AG08396 (cell line): ENCODE results near the gene KRT71.
"Not testable (repeated sequence)": the region's sequence is repeated elsewhere in the genome, so short reads cannot be mapped to it uniquely, and the experiment has no call there.

Experiments
- DNase-seq: peaks from one replicate; pipeline ENCODE4 v3.0.0; 2012; ENCODE audit warnings: low spot score, mixed read lengths

Gene KRT71

DNA sequence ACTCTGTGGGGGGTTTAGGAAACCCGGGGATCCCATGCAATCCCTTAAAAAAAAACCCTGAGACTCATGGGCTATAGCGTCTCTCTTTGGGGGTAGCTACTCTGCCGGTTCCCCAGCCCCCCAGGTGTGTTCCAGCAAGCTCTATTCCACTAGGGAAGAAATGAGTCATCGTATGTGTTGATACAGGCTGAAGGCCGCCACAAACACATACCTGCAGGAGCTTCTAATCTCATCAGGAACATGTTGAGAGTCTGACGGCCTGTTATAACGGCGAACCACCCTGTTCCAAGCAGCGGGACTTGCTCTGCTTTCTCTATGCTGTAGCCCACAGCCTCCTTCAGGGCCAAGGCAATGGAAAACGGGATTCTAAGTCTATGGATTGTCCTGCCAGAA lies 31.8 kb downstream of the KRT71 start:
- no peak for DNase-seq

DNA sequence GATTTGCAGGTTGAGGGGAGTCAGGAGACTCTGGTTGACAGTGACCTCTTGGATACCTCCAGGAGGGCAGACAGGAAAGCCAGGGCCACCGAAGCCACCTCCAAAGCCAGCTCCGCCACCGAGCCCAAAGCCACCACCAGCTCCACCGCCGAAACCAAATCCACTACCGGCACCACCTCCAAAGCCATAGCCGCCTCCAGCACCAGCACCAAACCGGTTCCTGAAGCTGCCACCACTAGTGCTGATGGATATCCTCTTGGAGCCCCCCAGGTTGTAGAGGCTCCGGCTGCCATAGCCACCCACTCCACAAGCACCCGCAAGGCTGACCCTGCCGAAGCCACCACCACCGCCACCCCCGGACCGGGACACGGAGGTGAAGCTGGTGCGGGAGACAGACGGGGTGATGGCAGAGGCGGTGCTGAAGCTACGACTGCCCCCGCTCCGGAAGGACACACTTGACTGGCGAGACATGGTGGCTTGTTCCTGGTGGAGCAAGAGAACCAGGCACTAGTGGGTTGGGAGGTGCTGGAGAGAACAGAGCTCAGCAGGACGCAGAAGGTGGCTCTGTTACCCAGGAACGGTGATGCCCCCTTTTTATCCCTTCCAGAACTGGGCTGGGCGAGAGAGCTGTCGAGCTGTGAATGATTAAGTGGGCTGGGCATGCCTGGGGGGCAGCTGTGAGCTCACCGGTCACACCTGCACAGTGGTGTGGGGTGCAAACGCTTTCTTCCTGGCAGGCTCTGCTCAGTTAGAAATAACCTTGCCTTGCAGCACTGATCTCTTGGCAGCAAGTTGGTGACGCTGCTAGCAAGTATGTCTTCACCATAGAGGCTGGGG lies 32.9 kb downstream of the KRT71 start, which contains the start of gene KRT5:
KRT5 (minus strand) TSS at position 569 of the 837 bp plus-strand sequence; CDS start at position 471, 98 bp downstream.
- DNase-seq, result no peak

DNA sequence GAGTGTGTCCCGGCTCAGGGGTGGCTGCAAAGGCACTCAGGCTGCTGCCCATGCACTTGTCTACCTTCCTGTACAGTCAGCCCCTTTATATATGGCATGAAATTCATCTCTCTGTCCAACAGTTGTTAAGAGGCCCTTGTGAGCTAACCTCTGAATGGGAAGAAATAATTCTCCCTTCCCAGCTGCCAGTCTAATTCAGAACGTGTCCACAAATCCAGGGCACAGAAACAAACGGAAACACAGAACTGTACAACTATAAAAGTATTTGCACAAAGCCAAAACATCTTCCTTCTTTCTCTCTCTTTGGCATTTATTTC lies 33.6 kb downstream of the KRT71 start:
- DNase-seq, result no peak

DNA sequence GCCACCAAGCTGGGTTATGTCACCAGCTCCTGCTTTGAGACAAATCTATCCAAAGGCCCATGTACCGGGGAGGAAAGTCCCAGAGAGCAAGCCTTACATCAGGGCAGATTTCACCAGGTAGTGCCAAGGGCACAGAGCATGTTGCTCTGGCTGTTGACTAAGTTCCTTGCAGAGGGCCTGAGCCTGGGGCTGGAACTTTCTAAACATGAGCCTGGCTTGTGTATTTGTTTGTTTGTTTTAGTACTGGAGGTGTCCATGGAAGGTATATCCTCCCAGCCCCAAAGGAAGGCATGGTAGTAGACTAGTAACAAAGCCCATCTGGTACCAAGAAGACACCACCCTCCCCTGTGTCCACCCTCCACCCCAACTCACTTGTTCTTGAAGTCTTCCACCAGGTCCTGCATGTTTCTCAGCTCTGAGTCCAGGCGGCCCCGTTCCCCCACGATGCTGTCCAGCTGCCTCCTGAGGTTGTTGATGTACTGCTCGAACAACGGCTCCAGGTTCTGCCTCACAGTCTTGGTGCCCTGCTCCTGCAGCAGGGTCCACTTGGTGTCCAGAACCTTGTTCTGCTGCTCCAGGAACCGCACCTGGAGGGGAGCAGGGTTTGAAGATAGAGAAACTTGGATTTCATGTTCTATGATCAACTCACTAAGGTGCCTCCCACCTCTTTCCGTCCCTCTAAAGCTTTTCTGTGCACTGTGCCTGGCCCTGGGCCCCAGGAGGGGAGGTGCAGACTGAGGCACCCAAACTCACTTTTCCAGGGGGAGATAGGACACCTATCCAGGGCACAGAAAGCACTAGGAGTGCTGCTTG lies 34.2 kb downstream of the KRT71 start:
- no peak for DNase-seq

DNA sequence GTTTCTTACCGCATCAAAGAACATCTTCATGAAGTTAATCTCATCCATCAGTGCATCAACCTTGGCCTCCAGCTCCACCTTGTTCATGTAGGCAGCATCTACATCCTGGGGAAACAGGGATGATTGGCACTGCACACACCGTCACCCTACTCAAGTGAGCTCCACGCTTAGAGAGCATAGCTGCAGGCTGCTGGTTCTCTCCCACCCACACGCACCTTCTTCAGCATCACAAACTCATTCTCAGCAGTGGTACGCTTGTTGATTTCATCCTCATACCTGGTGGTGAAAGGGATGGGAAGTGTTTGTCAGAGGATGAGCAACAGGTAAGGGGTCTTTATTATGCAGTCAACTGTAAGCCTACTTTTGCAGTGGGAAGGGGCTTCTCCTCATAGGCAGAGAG lies 35.1 kb downstream of the KRT71 start:
- DNase-seq, result no peak

DNA sequence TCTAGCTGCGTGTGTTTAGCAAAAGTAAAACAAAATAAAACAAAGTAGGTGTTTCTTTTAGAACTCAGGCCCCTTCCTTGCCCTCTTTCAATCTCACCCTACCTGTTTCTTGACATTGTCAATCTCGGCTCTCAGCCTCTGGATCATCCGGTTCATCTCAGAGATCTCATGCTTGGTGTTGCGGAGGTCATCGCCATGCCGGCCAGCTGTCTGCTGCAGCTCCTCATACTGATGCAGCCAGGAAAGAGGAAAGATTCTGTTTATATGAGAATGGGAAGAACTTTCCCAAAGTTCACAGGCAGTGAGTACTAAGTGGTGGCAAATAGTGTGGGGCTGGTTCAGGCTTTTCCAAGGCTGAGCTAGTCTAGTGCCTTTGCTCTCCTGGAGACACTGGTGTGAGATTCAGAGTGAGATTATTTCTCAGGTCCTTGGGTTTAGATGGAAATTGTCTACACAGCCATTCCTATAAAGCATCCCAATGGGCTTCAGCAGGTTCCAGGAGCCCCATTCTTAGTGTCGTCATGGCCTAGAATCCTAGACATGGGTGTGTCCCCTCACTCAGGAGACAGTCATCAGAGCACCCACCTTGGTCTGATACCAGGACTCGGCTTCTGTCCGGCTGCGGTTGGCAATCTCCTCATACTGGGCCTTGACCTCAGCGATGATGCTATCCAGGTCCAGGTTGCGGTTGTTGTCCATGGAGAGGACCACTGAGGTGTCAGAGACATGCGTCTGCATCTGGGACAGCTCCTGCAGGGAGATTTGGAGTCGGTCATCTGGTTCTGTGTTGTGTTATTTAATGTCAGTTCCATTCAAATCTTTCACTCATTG lies 35.7 kb downstream of the KRT71 start:
- no peak for DNase-seq

DNA sequence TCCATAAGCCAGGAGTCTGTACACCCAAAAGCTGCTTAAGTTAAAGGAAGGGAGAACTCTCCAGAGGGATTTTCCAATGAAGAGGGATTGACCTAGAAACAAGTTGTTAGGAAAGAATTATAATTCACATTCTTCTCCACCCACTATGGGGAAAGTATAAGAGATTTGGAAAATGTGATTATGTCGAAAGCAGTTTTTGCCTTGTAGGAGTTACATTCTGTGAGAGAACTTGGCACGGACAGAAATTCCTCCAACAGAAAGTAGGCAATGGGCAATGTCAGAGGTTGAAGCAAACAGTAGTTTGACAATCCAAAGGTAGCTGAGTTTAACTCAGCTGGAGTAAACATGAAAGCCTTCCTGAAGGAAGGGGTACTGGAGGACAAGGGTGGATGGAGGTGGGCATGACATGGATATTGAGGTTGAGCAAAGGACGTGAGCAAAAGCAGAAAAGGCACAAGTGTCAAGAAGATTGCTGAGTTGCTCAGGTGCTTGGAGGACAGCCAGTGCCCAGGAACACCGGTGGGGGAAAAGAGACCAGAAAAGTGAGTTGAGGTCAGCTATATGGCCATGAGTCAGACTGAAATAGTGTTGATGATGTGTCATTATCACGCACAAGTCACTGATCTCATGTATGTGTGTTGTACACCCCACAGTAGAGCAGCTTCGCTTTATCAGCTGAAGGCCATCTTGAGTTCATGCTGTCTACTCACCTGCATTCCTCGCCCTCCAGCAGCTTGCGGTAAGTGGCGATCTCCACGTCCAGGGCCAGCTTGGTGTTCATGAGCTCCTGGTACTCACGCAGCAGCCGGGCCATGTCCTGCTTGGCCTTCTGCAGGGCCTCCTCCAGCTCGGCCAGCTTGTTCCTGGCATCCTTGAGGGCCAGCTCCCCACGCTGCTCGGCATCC lies 36.8 kb downstream of the KRT71 start:
- no peak for DNase-seq

DNA sequence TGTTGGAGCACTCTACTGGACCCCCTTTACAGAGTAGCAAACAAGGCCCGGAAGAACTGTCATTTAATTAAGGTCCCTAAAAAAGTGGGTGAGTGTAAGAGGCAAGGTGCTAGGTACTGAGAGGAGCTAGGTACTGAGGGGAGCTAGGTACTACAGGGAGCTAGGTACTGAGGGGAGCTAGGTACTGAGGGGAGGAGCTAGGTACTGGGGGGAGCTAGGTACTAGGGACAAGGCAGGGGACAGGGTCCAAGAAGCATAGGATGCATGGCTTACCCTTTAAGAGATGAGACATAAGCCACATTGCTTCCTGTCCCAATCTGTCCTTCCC lies 37.7 kb downstream of the KRT71 start:
- DNase-seq, result no peak

DNA sequence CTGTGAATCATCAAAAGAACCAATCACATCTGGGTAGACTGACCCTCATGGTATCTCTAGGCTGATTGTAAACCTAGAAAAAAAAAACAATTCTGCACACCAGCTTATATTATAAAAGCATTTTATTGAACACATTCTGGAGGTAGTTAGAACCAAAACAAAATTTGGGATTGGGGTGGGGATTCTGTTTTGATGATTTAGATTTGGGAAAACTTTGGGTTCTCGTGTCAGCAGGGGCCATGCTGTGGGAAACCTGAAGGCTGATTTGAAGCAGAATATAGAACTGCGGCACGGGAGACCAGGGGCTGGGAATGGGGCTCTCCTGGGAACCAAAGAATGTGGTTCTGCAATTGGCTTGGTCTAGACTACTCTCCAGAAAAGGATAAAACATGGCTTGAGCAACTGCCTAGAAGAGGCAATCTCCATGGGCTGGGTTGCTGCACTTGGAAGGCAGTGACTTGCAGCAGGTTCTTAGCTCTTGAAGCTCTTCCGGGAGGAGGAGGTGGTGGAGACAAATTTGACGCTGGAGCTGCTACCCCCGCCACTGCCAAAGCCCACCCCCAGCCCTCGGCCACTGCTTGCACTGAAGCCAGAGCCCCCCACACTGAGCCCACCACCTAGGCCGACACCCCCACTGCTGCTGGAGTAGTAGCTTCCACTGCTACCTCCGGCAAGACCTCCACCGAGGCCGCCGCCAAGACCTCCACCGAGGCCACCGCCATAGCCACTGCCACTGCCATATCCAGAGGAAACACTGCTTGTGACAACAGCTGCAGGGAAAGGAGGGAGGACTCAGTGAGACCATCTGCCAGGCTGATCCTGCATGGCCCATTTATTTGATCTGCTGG lies 38.2 kb downstream of the KRT71 start:
- no peak for DNase-seq

DNA sequence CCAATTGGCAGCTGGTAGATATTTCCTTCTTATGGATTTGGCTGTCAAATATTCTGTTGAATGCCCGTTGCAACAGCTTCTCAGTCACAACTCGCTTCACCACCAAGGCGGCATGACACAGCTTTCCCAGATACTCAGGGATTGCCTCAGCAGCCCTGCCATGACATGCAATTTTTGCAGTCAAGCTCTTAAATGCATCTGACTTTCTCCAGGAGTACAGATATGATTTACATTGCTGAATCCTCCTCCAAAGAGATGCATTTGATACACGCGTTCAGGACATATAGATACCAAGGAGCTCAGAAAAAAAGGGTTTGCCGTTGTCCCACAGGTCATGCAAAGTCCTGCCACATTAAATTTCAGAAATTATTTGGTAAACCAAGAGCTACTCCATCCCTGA lies 39.2 kb downstream of the KRT71 start:
- DNase-seq, result no peak

DNA sequence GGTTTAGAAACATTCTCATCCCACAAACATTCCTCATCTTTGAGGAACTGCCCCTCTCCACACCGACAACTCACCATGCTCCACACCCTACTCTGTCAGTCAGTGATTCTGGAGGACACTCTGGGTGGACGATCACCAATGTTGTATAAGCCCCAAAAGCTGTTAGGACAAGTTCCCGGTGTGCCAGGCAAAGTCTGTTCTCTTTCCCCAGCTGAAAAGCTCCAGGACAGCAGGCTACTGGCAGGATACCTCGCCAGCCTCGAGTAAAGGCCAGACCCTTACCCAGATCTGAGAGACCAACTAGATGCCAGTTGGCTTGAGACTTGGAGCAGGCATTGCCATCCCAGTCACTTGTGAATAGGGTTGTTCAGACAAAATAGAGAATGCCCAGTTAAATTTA lies 44.7 kb downstream of the KRT71 start:
- DNase-seq, result no peak

DNA sequence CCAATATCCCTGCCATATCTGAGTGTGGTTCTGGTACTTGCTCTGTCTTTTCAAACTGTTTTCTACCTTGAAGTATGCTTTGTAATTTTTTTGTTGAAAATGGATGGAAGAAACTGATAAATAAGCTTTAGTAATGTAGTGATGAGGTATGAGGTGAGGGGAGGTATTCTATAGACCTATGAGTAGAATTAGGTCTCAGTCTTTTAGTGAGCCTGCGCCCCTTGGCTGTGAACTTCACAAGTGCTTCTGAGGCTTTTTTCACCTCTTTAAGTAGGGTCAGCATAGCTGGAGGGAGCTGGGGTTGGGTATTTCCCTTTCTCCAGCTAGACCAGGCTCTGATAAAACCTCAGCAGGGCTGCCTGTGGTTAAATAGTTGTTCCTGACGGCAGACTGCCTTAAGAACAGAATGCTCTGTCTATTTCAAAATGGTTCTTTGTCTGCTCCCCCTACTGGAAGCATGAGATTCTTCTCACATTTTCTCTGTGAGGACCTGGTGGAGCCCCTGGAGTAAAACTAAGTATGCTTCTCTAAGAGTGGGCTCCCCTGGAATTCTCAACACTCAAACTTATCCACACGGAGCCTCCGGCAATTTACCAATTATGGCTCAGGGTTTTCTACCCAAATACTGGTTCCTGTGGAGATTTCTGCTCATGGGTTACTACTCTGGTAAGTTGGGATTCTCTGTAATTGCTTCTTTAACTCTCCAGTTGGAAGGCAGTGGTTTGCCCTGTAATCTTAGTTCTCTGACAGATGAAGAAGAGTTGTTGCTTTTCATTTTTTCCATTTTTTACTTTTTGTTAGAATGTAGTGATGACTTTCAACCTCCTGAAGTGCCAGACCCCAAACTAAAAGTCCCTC lies 45.9 kb downstream of the KRT71 start:
- peak; percentile 68 for DNase-seq

DNA sequence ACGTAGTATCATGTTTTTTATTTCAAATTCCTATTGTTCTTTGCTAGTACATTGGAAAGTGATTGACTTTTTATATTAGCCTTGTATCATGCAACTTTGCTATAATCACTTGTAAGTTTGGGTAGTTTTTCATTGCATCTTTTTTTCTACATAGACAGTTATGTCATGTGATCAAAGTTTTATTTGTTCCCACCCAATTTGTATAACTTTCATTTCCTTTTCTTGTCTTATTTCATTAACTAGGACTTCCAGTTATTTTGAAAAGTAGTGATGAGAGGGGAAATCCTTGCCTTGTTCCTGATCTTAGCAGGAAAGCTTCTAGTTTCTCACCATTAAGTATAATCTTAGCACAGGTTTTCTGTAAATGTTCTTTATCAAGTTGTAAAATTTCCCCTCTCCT lies 50.1 kb downstream of the KRT71 start:
- no peak for DNase-seq

DNA sequence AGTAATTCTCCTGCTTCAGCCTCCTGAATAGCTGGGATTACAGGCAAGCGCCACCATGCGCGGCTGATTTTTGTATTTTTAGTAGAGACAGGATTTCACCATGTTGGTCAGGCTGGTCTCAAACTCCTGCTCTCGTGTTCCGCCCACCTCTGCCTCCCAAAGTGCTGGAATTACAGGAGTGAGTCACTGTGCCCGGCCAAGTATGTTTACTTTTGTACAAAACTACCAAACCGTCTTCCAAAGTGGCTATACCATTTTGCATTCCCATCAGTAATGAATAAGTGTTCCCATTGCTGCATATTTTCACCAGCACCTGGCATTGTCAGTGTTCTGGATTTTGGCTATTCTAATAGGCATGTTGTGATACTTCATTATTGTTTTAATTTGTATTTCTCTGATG lies 51.5 kb downstream of the KRT71 start:
- no peak for DNase-seq

DNA sequence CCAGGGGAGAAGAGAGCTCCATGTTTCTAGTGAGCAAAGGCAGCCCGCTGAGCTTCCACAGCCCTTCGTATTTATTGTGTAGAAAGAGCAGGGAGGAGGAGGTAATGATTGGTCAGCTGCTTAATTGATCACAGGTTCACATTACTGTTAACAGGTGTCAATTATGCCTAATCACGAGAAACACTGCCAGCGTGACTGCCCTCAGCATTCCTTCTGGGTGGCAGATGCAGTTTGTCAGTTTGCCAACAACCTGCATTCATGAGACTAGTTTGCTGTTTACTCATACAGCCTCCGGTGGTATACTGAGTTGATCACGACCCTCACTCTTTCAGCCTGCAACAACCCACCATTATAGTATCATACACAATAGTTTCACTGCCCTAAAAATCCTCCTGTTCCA lies 52.4 kb downstream of the KRT71 start:
- not testable (repeated sequence) for DNase-seq

DNA sequence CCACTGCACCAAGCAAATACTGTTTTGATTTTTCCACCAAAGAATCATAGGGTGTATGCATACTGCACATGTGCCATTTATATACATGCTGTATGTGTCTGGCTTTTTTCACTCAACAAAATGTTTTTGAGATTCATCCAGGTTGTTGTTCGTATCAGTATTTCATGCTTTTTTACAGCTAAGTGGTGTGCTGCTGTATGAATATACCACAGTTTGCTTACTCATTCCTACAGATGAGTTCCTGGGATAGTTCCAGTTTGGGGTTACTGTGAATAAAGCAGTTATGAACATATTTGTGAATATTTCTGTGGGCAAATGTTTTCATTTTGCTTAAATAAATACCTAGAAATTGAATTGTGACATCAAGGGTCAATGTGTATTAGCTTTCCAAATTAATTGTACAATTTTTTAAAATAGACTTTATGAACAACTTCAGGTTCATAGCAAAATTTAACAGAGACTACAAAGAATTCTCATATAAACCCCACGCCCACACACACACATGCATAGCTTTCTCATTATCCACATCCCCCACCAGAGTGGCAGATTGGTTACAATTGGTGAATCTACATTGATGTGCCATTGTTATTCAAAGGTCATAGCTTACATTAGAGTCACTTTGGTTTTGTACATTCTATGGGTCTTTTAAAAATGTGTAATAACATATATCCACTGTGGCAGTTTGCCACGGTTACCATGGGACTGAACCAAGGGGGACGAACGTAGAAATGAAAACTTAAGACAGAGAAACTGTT lies 53.0 kb downstream of the KRT71 start:
- no peak for DNase-seq

DNA sequence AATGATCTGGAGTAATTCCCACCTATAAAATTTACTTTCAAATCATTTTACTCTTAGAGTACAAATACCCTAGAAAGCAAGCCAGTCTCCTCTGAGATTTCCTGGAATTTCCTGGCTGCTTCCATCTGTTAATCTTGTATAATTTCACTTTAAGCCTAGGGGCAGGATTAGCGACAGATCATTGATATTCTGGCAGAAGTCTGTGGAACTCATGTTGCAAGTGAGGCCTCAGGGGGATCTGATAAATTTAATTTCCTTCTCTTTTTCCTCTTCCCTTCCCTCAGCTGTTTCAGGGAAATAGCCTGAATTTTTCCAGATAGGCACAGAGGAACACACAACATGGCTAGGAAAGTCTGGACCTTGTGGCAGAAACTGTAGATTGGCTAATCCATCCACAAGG lies 54.0 kb downstream of the KRT71 start:
- no peak for DNase-seq

DNA sequence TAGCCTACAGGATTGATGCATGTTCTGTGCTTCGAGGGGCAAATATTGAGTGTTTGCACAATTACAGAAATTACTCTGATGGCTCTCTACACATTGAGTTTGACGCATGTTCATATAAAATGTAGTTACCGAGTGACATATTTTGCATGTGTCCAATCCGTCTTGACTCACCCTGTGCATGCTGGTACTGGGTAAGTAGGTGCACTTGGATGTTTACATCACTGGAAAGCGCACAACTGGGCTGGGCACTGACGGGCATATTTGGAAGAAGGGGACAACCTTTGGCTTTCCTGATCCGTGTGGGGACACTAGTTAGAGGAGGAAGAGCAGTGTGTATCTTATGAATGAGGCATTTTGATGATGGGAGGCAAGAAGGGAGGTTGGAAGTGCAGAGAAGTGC lies 55.0 kb downstream of the KRT71 start:
- DNase-seq, result no peak

DNA sequence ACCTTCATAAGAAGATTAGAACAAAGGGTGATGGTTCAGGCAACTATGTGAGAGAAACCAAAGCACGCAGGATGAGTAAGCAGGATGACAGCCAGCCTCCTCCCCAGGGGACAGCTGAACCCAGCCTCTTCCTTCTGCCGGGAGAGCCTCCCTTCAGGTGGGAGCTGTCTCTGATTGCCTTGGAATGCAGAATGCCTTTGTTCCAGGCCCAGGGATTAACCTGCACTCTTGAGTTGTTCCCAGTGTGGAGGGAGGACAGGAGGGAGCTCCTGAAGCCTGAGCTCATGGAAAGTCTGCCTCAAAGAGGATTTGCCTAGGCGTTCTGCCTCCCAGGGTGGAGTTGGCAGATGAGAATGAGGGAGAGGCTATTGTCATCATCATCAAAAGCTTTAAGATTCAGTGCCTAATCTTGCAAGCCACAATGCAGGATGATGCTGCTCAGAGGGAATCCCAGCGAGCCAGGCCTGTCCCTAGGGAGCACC lies 56.3 kb downstream of the KRT71 start:
- DNase-seq, result peak; percentile 32
